ENCODE measurements around the gene GRIN2A.

DNA sequence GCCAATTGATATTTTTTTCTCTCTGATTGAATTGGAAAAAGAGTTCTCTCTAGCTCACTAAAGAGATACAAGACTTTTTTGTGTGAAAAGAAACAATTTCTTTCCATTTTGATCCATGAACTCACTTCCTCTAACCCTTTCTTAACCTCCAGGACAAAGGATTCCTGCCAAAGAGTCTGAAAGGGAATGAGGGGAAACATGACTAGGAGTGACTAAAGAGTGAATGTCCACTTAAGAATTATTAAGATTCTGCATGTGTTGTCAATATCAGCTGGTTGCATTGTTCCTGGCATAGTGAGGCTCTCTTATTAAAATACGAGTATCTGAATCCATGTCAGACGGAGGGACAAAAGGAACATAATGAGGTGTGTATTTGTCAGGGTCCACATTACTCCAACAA, 344.7 kb downstream of the GRIN2A start:
- TF ChIP-seq POLR2AphosphoS5 (IDR thresholded peaks at IDR 0.05) (no peak), EP300 (IDR thresholded peaks at IDR 0.05) (no peak), POLR2A (IDR thresholded peaks at IDR 0.05; ENCODE audit: low read depth) (no peak)
- TF ChIP-seq, protein P1, sequence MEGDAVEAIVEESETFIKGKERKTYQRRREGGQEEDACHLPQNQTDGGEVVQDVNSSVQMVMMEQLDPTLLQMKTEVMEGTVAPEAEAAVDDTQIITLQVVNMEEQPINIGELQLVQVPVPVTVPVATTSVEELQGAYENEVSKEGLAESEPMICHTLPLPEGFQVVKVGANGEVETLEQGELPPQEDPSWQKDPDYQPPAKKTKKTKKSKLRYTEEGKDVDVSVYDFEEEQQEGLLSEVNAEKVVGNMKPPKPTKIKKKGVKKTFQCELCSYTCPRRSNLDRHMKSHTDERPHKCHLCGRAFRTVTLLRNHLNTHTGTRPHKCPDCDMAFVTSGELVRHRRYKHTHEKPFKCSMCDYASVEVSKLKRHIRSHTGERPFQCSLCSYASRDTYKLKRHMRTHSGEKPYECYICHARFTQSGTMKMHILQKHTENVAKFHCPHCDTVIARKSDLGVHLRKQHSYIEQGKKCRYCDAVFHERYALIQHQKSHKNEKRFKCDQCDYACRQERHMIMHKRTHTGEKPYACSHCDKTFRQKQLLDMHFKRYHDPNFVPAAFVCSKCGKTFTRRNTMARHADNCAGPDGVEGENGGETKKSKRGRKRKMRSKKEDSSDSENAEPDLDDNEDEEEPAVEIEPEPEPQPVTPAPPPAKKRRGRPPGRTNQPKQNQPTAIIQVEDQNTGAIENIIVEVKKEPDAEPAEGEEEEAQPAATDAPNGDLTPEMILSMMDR (IDR thresholded peaks at IDR 0.05): no peak
